Posterior vena cava (tissue), 2 donors: ENCODE measurements around the gene CLDN1. TPM values are rescaled to one million over a fixed set of nuclear protein-coding genes. Genes with fewer than 3 reads are reported as not detected.

ENCODE experiments used
- DNase-seq: peaks from one replicate; pipeline ENCODE4 v3.0.0-alpha.2; 2020; ENCODE audit warnings: low spot score
- intact Hi-C, 2 donors: fragments of 100-400 bp; cut with DNase I; formaldehyde crosslinking; loops; one replicate each; pipeline versions ENCODE4 v1.14.1 to v1.14.2; 2022 to 2023
- total RNA-seq, 2 donors: library from RNA; stranded (reverse); fragmentation: NEBNext Ultra II Directional; extraction: Animal tissue kit (Norgen Biotek cat#: 25700); gene quantifications; one replicate each; pipeline ENCODE4 v1.2.1, GENCODE V29; 2021
- donor health status: DM: yes; HTN: yes; CAD: no.
- donor health status: DM: yes; HTN: yes; CAD: no.

The CLDN1 gene
- total RNA-seq, 2 donors from 2014 or later: 0.46 to 1.1 TPM

GRCh38 chr3:190260301-190260700 lies 61.9 kb downstream of the CLDN1 start:
- DNase-seq: no peak
- intact Hi-C loops: no loop called here

DNA sequence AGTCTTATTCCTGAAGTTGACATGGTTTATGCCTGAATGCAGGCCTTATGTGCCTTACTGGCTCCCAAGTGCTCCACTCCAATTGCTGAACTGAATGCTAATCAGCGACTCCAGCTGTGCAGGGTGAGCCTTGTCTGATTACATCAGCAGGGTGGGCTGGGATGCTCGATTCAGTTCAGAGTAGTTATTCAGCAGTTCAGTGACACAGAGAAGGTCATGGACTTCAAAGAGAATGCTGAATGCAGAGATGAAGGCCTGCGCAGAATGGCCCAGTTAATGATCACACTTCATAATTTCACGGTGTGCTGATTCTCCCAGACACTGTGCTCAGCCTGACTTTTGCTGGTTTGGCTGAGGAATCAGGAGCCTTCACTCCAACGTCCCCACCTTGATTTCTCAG lies 63.6 kb downstream of the CLDN1 start:
- no peak for DNase-seq
- intact Hi-C loops: no loop called here

Other genes with a start within 250 kb of the CLDN1 start
- gene P3H2, start 201.5 kb downstream of the CLDN1 start, total RNA-seq: 10 to 100 TPM in 1 of 2 donors, 1 to 10 TPM in 1; 9.7 to 20.5 TPM
- not detected for gene CLDN16, start 65.7 kb upstream of the CLDN1 start, total RNA-seq
- gene TMEM207, start 127.5 kb upstream of the CLDN1 start, total RNA-seq: not detected
- 10 to 100 TPM; 10.2 to 17.2 TPM for gene IL1RAP, start 191.6 kb upstream of the CLDN1 start, total RNA-seq